Gastroesophageal sphincter (tissue), 3 donors: Measurements from ENCODE around the gene MLEC.

ENCODE experiments used
- CTCF ChIP-seq, 4 experiments: fragments of 200-600 bp in 2 of 4; fragments of 450-650 bp in 2 of 4; sonication (generic) in 1 of 4; IDR thresholded peaks; one replicate each; pipeline ENCODE4 v1.5.1; 2017 to 2019; ENCODE audit warnings: antibody characterized with exemption in 4 of 4, mild to moderate bottlenecking in 2 of 4, moderate library complexity in 2 of 4
- EP300 ChIP-seq: sonication (generic); formaldehyde crosslinking; IDR thresholded peaks from one replicate; pipeline ENCODE4 v1.6.1; 2017; ENCODE audit warnings: antibody characterized with exemption, mild to moderate bottlenecking
- POLR2A ChIP-seq, 2 donors: fragments of 450-650 bp; IDR thresholded peaks; one replicate each; pipeline ENCODE4 v1.6.1; 2017; ENCODE audit warnings: antibody characterized with exemption in 2 of 2, mild to moderate bottlenecking in 2 of 2, moderate library complexity in 1 of 2
- POLR2AphosphoS5 ChIP-seq: sonication (generic); formaldehyde crosslinking; IDR thresholded peaks from one replicate; pipeline ENCODE4 v1.6.1; 2017; ENCODE audit warnings: antibody characterized with exemption

GRCh38 chr12:120690083-120690450 is 3.1 kb downstream of the MLEC start:
- no peak for TF ChIP-seq EP300
- no peak for TF ChIP-seq CTCF (IDR thresholded peaks at IDR 0.05)
- no peak for TF ChIP-seq POLR2A (IDR thresholded peaks at IDR 0.05)
- no peak for TF ChIP-seq POLR2AphosphoS5
